Trophoblast cell (in vitro differentiated cells and primary cell): ENCODE measurements around the gene SETD4. TPM values are rescaled to one million over a fixed set of nuclear protein-coding genes. Genes with fewer than 3 reads are reported as not detected.

Experiments
- DNase-seq, 2 donors: peaks; one replicate each; pipeline ENCODE4 v3.0.0-alpha.2; 2016
- H2AFZ ChIP-seq: 2 replicates; pipeline ENCODE4 v1.6.1; 2013; ENCODE audit warnings: low read length, moderate library complexity, mild to moderate bottlenecking; ENCODE audit not compliant: insufficient read depth, poor library complexity
- H2AK5ac ChIP-seq: 2 replicates; pipeline ENCODE4 v1.6.1; 2013; ENCODE audit warnings: mild to moderate bottlenecking, low read length
- H2BK120ac ChIP-seq: 2 replicates; pipeline ENCODE4 v1.6.1; 2013; ENCODE audit warnings: low read length, mild to moderate bottlenecking, moderate library complexity; ENCODE audit not compliant: insufficient read depth, poor library complexity
- H2BK12ac ChIP-seq: 2 replicates; pipeline ENCODE4 v1.6.1; 2013; ENCODE audit warnings: mild to moderate bottlenecking, low read length, moderate library complexity
- H2BK5ac ChIP-seq: 2 replicates; pipeline ENCODE4 v1.6.1; 2013; ENCODE audit warnings: low read length, low read depth, moderate library complexity, mild to moderate bottlenecking; ENCODE audit not compliant: poor library complexity
- H3K14ac ChIP-seq: 2 replicates; pipeline ENCODE4 v1.6.1; 2013; ENCODE audit warnings: mild to moderate bottlenecking, low read length
- H3K18ac ChIP-seq: 2 replicates; pipeline ENCODE4 v1.6.1; 2013; ENCODE audit warnings: mild to moderate bottlenecking, low read length
- H3K23ac ChIP-seq: 2 replicates; pipeline ENCODE4 v1.6.1; 2013; ENCODE audit warnings: low read length
- H3K27ac ChIP-seq: 2 replicates; pipeline ENCODE4 v1.5.1; 2013; ENCODE audit warnings: low read depth, mild to moderate bottlenecking, inconsistent platforms, low read length, moderate library complexity
- H3K27me3 ChIP-seq: 2 replicates; pipeline ENCODE4 v1.6.1; 2013; ENCODE audit warnings: inconsistent platforms, mild to moderate bottlenecking, low read length, moderate library complexity; ENCODE audit not compliant: insufficient read depth
- H3K36me3 ChIP-seq, 2 experiments: 1 replicate in 1 of 2; 2 replicates in 1 of 2; pipeline ENCODE4 v1.6.1; 2013; ENCODE audit warnings: low read length in 2 of 2, mild to moderate bottlenecking in 2 of 2, moderate library complexity in 1 of 2; ENCODE audit not compliant: insufficient read depth in 2 of 2, control insufficient read depth in 1 of 2
- H3K4ac ChIP-seq: 2 replicates; pipeline ENCODE4 v1.6.1; 2013; ENCODE audit warnings: low read depth, mild to moderate bottlenecking, low read length, moderate library complexity
- H3K4me1 ChIP-seq, 2 experiments: 1 replicate in 1 of 2; 2 replicates in 1 of 2; pipeline ENCODE4 v1.6.1; 2013; ENCODE audit warnings: low read length in 2 of 2, mild to moderate bottlenecking in 2 of 2, moderate library complexity in 1 of 2; ENCODE audit not compliant: insufficient read depth in 2 of 2, control insufficient read depth in 1 of 2
- H3K4me2 ChIP-seq: 2 replicates; pipeline ENCODE4 v1.6.1; 2013; ENCODE audit warnings: inconsistent platforms, mild to moderate bottlenecking, low read length, moderate library complexity
- H3K4me3 ChIP-seq: 2 replicates; pipeline ENCODE4 v1.5.1; 2013; ENCODE audit warnings: mild to moderate bottlenecking, low read depth, low read length, inconsistent platforms
- H3K79me1 ChIP-seq: one replicate; pipeline ENCODE4 v1.6.1; 2013; ENCODE audit warnings: low read length
- H3K79me2 ChIP-seq: 2 replicates; pipeline ENCODE4 v1.6.1; 2013; ENCODE audit warnings: low read length, mild to moderate bottlenecking; ENCODE audit not compliant: control insufficient read depth, insufficient read depth, poor library complexity
- H3K9ac ChIP-seq: 2 replicates; pipeline ENCODE4 v1.6.1; 2013; ENCODE audit warnings: mild to moderate bottlenecking, low read length
- H3K9me3 ChIP-seq: 2 replicates; pipeline ENCODE4 v1.6.1; 2013; ENCODE audit warnings: low read depth, mild to moderate bottlenecking, control low read depth, inconsistent platforms, low read length; ENCODE audit not compliant: insufficient read depth
- H4K12ac ChIP-seq: 2 replicates; pipeline ENCODE4 v1.6.1; 2013; ENCODE audit warnings: low read depth, mild to moderate bottlenecking, low read length, moderate library complexity
- H4K8ac ChIP-seq: 2 replicates; pipeline ENCODE4 v1.6.1; 2013; ENCODE audit warnings: low read depth, mild to moderate bottlenecking, low read length, moderate library complexity
- H4K91ac ChIP-seq: one replicate; pipeline ENCODE4 v1.6.1; 2013; ENCODE audit warnings: low read depth, mild to moderate bottlenecking, low read length, moderate library complexity
- whole genome bisulfite sequencing: extraction: QIAGEN DNeasy Blood & Tissue Kit; methylation state at CpG from one replicate; pipeline ENCODE4 v1.1.7; 2013; ENCODE audit warnings: missing lambda C conversion rate; ENCODE audit not compliant: insufficient read length, insufficient coverage; ENCODE audit errors: extremely low coverage; 5-methylcytosine and 5-hydroxymethylcytosine counted together
- polyA plus RNA-seq: library from polyadenylated mRNA; stranded (reverse); fragments of 200-250 nt; gene quantifications from 2 replicates; pipeline ENCODE4 v1.2.3, GENCODE V29; 2013

SETD4 gene, protein sequence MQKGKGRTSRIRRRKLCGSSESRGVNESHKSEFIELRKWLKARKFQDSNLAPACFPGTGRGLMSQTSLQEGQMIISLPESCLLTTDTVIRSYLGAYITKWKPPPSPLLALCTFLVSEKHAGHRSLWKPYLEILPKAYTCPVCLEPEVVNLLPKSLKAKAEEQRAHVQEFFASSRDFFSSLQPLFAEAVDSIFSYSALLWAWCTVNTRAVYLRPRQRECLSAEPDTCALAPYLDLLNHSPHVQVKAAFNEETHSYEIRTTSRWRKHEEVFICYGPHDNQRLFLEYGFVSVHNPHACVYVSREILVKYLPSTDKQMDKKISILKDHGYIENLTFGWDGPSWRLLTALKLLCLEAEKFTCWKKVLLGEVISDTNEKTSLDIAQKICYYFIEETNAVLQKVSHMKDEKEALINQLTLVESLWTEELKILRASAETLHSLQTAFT
- polyA plus RNA-seq, result 17.4 and 20.0 TPM in 2 replicates

DNA sequence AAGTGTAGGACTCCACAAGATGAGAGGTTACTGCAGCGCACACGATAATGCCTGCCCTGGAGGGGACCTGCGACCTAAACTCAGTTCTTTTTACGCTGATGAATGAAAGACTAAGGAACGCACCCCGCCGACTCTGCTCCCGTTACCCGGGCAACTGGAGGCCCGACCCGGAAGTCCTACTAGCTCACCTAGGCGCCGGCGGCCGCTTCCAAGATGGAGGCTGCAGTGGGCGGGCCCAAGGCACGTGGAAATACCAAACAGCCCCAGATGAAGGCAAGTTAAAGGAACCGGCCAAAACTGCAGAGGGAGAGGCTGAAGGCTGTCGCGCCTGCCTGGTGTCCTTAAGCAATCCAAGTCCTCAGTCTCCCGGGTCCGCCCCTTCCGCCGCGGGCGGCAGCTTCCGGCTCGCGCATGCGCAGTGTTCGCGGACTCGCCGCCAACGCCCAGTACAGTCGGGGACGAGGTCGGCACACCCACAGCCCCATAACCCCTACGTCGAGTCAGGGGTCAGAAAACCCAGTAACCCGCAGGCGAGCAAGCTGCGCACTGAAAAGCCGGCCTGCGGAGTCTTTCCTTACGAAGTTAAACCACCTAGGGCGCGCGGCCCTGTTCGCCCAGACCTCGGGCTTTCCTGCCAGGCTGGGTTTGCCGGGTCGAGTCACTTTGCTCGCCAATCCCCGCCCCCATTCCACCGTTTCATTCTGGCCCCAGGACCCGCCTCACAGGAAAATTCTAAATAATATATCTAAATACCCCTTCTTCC lies at the start of gene SETD4:
Gene SETD4, minus strand, starts transcription at position 368 of the 763 bp plus-strand sequence. CDS start 1,638 bp downstream, outside the sequence.
- no peaks in the 10 kb centered on the region for H3K9me3 ChIP-seq
- H3K4ac ChIP-seq, result peak within 1 kb of the TSS; percentile 80
- peak within 1 kb of the TSS; percentile 97 for H2BK120ac ChIP-seq
- H3K27me3 ChIP-seq, result no peaks in the 10 kb centered on the region
- H3K23ac ChIP-seq, result no peak within 1 kb of the TSS
- H3K9ac ChIP-seq, result peak within 1 kb of the TSS; percentile 89
- peak within 1 kb of the TSS; percentile 82 for H4K8ac ChIP-seq
- peaks cover 9 to 20% of the 10 kb centered on the region in 2 experiments for H3K4me1 ChIP-seq
- no peak within 1 kb of the TSS for H2BK12ac ChIP-seq
- peak within 1 kb of the TSS; percentile 99 for H2BK5ac ChIP-seq
- peak within 1 kb of the TSS; percentile 94 for H3K4me3 ChIP-seq
- peak within 1 kb of the TSS; percentile 84 for H4K12ac ChIP-seq
- peak within 1 kb of the TSS; percentile 92 for H3K14ac ChIP-seq
- peak within 1 kb of the TSS; percentile 86 for H2AK5ac ChIP-seq
- peak; percentile 95 to 96 for DNase-seq
- H3K79me1 ChIP-seq, result peaks cover 27% of the 10 kb centered on the region
- peak within 1 kb of the TSS; percentile 88 for H4K91ac ChIP-seq
- H2AFZ ChIP-seq, result peak within 1 kb of the TSS; percentile 41
- H3K4me2 ChIP-seq, result peak within 1 kb of the TSS; percentile 87
- H3K36me3 ChIP-seq, result peaks cover 14 to 20% of the 10 kb centered on the region in 2 experiments
- peak within 1 kb of the TSS; percentile 62 for H3K18ac ChIP-seq
- H3K27ac ChIP-seq, result peak within 1 kb of the TSS; percentile 95
- H3K79me2 ChIP-seq, result peaks cover 5% of the 10 kb centered on the region
- WGBS, result no CpG with 5 or more reads among the region's 57 CpGs

DNA sequence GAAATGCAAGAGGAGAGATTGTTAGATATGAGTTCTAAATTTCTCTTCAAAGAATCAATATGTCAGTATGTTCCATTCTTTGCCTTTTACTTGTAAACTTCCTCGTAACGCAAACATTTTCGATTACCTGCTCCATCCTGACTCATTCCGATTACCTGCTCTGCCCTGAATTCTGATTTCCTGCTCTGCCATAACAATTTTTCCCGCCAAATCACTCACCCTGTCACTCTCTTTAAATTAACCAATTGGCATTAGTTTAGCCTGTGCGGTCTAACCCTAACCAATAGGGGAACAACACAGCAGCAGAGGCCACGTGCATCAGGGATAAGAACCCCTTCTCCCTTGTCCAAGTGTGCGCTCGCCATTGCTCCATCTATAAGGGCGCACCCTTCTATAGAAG lies 49.5 kb upstream of the SETD4 start:
- Histone ChIP-seq H2AFZ (no peak overlapping the region), H3K23ac (no peak overlapping the region), H3K27me3 (no peaks in the 10 kb centered on the region), H4K91ac (no peak overlapping the region), H3K79me2 (peaks cover 3% of the 10 kb centered on the region), H2BK5ac (no peak overlapping the region), H3K4me3 (no peak overlapping the region), H3K9me3 (no peaks in the 10 kb centered on the region), H2BK120ac (no peak overlapping the region), H3K79me1 (peaks cover 6% of the 10 kb centered on the region), H2AK5ac (no peak overlapping the region), H3K18ac (no peak overlapping the region), H3K4ac (no peak overlapping the region), H3K9ac (no peak overlapping the region), H3K4me1 (peaks cover 5% of the 10 kb centered on the region in 2 experiments), H2BK12ac (no peak overlapping the region), H4K12ac (no peak overlapping the region), H4K8ac (no peak overlapping the region), H3K36me3 (peaks cover 5 to 8% of the 10 kb centered on the region in 2 experiments), H3K4me2 (no peak overlapping the region), H3K27ac (no peak overlapping the region), H3K14ac (no peak overlapping the region)
- WGBS, result no CpG with 5 or more reads among the region's 10 CpGs
- no peak for DNase-seq

DNA sequence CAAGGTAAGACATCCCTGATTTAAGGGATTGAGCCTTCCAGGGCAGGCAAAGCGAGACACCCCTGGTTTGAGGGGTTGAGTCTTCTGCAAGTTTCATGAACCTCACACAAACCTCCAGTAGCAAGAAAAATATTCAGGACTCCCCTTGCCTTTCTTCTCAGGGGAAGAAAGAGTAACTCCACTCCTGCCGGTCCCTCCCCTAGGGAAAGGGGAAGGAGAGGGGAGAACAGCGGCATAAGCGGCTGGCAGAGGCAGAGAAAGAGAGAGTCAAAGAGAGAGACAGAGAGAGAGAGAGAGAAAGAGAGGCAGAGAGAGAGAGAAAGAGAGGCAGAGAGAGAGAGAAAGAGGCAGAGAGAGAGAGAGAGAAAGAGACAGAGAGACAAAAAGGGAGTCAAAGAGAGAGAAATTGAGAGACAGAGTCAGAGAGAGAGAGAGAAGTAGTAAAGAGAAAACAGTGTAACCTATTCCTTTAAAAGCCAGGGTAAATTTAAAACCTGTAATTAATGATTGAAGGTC lies 45.1 kb upstream of the SETD4 start:
- peaks cover 5% of the 10 kb centered on the region for H3K79me2 ChIP-seq
- peak overlapping the region; percentile 32 for H2BK5ac ChIP-seq
- H4K91ac ChIP-seq, result peak overlapping the region; percentile 31
- H3K4me3 ChIP-seq, result peak overlapping the region; percentile 54
- H4K12ac ChIP-seq, result no peak overlapping the region
- H3K9ac ChIP-seq, result peak overlapping the region; percentile 60
- H3K4me1 ChIP-seq, result peaks cover 0 to 3% of the 10 kb centered on the region in 2 experiments
- peaks cover 15% of the 10 kb centered on the region for H3K79me1 ChIP-seq
- no CpG with 5 or more reads among the region's 4 CpGs for WGBS
- no peaks in the 10 kb centered on the region for H3K9me3 ChIP-seq
- no peak overlapping the region for H3K23ac ChIP-seq
- H3K36me3 ChIP-seq, result peaks cover 5 to 8% of the 10 kb centered on the region in 2 experiments
- peak overlapping the region; percentile 57 for H2BK120ac ChIP-seq
- no peak overlapping the region for H2AFZ ChIP-seq
- peak overlapping the region; percentile 52 for H2BK12ac ChIP-seq
- peak overlapping the region; percentile 24 for H4K8ac ChIP-seq
- H3K4ac ChIP-seq, result peak overlapping the region; percentile 18
- no peaks in the 10 kb centered on the region for H3K27me3 ChIP-seq
- H2AK5ac ChIP-seq, result peak overlapping the region; percentile 10
- H3K18ac ChIP-seq, result peak overlapping the region; percentile 43
- peak overlapping the region; percentile 28 for H3K14ac ChIP-seq
- peak overlapping the region; percentile 50 for H3K4me2 ChIP-seq
- no peak for DNase-seq
- H3K27ac ChIP-seq, result peak overlapping the region; percentile 24
